T-helper 9 cell (primary cell): ENCODE measurements around the gene MOB3B.
"Not testable (repeated sequence)": the region's sequence is repeated elsewhere in the genome, so short reads cannot be mapped to it uniquely, and the experiment has no call there.

Source experiments
- DNase-seq: peaks from one replicate; pipeline ENCODE4 v3.0.0-alpha.2; 2020

The MOB3B gene

DNA sequence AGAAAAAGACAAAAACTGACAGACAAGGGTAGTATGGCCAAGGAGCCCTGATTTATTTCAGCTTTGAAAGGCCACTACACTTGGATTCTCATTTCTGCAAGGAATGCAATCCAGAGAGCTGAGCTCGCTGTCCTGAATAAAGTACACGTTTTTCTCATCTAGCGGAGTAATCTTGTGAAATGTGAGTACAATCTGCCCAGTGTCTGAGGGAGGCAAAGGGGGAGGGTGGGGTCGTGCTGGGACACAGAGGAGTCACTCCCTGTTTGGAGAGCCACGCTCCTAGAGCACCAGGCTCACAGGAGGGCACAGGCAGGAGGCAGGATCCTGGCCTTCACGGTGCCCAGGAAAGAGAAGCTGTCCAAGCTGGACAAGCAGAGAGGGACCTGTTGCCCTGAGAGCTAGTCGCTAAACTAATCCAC, 56.5 kb downstream of the MOB3B start:
- DNase-seq = no peak

DNA sequence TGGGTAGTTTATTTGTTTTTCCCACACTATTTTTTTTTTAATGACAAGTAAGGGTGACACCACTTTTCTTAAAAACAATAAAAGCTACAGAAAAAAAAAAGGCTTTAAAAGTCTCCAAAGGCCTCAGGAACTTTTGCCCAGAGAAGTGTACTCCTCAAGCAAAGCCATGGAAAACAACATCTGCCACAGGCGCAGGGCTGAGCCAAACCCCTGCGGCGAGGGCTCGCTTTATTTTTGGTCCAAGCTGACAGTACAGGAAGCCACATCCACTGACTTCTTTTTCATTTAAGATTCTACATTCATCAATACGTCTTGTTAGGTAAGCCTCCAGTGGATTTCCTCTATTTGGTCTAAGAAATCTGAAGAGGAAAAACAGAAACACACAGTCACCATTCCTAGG, 57.4 kb downstream of the MOB3B start:
- no peak for DNase-seq

DNA sequence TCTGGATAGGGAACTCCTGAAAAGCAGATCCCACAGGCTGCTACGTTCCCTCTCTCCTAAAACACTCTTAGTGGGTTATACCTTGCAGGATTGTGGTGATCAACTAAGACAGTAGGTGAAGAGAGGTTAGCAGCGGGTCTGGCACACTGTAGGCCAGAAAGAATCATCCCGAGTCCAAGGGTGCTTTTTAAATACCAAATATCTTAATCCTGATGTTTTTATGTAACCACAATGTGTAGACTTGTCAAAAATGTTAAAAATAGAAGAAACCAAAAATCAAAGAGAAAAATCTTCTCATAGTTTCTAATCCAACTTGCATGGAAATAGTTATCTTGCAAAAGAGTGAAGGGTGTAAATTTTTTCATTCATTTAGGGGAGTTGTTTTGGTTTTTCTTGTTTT, 57.8 kb downstream of the MOB3B start:
- no peak for DNase-seq

DNA sequence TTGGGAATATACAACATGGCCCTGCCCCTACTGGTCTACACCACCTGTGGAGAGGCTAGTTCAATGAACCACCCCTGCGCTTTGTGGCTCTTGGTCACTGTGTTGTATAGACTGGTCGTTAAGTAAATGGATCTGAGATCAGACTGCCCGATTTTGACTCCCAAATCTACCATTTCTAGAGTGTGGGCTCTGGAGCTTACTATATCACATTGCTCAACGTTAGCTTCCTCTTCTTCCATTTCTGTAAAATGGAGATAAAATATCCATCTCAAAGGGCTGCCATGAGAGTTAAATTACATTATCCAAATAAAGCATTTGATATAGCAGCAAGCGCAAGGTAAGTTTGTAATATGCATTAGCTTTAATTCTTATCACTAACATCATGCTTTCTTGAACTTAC, 58.2 kb downstream of the MOB3B start:
- no peak for DNase-seq

DNA sequence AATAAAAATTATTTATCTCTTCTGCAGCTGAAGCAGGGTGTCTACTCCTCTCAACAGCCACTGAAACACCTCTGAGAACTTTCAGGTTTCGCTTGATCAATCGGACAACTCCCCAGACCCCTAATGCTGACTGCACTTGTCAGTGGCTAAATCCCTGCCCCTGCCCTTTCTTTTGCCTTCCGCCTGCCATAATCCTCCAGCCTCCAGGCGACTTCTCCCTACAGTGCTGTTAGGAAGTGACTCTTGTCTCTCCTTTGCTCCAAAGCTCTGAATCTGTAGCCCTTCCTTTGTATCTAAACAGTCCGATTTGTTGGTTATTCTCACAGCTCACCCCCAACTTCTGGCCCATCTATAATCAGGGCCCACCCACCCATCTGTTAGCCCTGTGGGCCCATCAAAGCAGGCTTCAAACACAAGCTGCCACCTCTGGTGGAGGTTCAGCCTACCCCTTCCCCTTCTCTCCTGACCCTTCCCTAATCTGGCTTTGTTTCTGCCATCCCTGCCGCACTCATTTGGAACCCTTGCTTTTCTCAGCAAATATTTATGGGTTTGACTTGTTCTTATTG, 59.2 kb downstream of the MOB3B start:
- DNase-seq = no peak

DNA sequence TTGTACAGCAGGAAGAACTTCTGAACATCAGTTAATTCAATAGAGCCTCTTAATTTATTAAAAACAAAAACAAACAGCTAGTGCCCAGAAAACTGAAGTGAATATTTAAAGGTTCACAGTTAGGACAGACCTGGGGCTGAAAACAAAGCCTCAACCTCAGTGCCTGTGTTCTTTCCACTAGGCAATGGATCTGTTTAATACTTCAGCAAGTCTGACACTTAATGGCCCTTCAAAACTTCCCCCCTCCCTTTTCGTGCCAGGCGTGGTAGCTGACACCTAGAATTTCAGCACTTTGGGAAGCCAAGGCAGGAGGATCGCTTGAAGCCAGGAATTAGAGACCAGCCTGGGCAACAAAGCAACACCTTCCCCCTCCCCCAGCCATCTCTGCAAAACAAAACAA, 60.1 kb downstream of the MOB3B start:
- DNase-seq = no peak

DNA sequence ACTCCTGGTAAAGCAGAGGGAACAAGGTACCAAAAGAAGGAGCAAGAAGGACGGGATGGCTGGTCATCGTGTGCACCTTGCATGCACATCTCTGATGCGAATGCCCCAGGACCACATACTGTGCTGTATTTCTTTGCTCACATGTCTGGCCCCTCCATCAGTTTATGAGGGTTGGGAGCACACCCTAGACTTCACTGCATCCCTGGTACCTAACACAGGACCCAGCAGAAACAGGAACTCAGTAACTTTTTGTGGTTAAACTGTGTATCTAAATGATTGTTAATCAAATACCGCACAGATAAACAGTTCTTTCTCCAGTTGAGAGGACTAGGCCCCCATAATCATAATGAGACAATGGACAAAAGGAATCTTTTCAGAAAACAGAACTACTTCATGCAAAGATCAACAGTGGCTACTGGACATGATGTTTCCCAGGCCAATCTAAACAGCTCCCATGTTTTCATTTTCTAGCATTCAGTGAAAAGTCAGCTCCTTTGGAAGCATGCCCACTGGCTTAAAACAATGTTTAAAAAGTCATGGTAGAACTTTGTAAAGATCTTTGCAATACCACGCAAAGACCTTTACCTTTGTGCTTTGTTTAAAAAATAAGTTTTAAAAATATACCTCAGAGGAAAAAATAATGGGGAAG, 61.0 kb downstream of the MOB3B start:
- DNase-seq = no peak

DNA sequence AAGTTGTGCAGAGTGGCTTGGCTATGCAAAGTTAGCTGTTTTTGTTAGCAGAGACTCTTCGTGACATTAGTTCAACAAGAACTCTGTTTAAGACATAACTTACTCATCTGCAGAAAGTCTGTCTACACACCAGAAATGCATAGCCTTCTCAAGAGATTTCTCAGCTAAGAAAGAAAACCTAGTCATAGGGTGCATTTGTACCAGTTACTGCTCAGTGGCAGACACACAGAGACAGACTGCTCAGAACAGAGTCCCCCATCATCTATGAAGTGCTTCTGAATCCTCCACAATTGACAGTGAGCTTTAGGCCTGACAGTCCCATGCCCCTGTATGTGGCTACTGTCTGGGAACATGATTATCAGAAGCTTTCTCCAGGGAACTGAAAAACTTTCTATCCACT, 61.6 kb downstream of the MOB3B start:
- no peak for DNase-seq

DNA sequence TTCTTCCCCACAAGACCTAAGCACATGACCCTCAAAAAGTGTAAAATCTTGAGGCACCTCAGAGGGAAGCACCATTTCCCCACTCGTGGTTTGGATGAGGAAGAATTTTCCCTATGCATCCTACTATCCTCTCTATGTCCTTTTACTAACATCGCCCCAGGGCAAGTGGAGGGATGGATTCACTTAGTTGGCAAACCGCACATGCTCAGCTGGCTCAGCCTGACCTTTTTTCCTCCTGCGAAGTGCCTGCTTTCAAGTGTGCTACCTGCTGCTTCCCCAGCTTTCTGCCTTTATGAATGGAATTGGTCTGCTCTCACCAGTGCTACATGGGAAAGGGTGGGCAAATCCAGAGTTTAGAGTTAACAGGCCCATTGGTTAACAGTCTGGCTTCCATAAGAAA, 62.1 kb downstream of the MOB3B start:
- DNase-seq = no peak

DNA sequence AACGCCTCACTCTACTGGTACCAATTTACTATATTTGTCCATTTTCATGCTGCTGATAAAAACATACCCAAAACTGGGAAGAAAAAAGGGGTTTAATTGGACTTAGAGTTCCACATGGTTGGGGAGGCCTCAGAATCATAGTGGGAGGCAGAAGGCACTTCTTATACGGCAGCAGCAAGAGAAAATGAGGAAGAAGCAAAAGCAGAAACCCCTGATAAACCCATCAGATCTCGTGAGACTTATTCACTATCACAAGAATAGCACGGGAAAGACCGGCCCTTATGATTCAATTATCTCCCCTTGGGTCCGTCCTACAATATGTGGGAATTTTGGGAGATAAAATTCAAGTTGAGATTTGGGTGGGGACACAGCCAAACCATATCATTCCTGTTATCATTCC, 63.1 kb downstream of the MOB3B start:
- DNase-seq = not testable (repeated sequence)

DNA sequence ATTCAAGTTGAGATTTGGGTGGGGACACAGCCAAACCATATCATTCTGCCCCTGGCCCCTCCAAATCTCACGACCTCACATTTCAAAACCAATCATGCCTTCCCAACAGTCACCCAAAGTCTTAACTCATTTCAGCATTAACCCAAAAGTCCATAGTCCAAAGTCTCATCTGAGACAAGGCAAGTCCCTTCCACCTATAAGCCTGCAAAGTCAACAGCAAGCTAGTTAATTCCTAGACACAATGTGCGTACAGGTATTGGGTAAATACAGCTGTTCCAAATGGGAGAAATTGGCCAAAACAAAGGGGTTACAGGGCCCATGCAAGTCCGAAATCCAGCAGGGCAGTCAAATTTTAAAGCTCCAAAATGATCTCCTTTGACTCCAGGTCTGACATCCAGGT, 64.7 kb downstream of the MOB3B start:
- not testable (repeated sequence) for DNase-seq

DNA sequence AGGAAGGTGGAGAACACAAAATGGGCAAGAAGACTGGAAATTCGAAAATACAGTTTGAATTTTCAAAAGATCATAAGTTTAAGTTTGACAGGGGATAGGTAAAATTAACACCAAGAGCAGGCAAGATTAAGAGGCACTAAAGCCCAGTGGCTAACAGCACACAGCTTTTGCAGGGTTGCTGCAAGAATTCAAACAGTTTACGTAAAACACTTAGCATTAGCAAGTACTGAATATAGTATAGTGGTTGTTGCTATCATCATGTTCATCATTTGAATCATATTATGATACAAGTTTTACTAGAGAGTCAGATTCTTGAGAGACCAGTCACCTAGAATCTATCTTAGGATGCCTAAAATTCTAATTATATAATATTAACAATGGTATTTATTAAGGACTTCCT, 66.8 kb downstream of the MOB3B start:
- no peak for DNase-seq

DNA sequence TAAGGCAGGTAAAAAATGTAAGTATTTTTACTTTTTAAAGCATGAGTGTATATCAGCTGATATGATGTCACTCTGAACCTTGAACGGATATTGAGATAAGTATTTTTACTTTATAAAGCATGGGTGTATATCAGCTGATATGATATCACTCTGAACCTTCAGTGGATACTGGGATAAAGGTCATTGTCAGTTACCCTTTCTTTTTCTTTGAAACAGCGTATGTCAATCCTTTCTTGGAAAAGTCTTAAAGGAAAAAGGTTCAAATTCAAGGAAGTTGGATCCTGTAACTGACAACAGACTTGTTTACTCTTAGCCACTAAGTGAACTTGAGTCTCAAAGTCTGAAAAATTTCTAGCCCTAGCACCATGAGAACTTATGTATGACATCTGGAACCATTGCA, 67.2 kb downstream of the MOB3B start:
- DNase-seq = no peak

DNA sequence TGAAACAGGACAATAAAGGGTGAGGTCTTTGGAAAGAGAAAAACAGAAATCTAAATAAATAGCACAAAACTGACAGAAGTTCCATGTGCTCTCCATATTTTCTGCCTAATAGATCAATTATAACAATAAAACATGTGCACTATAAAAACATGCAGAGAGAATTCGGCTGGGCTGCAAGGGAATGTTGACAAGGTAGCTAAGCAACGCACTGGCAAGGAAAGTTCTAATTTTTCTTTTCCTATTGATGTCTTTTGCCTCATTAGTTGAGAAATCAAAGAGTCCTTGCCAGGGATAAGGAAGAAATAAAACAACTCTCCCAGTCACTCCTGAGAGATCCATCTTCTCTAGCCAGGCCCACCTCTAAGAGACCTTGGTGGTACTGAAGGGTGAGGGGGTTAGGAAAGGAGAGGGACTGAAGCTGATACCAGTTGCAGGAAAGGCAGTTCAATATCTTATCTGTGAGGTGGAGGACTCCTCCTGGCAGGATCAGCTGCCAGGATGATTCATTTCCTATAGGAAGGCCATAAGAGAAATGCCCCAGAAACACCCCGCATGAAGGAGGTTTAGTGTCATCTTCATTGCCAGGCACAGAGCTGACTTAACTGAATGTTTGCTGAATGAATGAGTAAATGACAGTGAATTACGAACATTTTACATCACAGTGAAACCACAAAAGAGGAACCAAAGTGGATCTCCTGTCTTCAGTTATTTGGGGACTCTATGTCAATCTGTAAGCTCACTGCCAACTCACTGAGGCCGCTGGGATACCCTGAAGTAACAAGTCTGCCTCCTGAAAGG, 69.2 kb downstream of the MOB3B start:
- DNase-seq = no peak

DNA sequence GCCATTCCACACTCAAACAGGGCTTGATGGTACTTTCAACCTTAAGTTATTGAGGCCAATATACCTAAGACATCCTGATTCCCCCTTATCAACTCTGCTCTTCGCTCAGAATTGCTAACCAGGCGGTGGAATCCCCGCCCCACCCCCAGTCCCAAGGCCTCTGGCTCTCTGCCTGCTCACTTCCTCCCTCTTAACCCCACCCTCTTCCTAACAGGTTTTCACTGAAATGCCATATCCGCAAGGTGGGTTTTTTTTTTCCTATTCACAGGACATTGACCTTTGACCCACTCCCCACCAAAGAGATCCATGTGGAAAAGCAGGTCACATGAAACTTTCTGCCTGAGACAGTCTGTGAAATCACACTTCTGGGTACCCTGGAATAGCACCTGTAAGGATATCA, 72.2 kb downstream of the MOB3B start:
- DNase-seq = no peak

DNA sequence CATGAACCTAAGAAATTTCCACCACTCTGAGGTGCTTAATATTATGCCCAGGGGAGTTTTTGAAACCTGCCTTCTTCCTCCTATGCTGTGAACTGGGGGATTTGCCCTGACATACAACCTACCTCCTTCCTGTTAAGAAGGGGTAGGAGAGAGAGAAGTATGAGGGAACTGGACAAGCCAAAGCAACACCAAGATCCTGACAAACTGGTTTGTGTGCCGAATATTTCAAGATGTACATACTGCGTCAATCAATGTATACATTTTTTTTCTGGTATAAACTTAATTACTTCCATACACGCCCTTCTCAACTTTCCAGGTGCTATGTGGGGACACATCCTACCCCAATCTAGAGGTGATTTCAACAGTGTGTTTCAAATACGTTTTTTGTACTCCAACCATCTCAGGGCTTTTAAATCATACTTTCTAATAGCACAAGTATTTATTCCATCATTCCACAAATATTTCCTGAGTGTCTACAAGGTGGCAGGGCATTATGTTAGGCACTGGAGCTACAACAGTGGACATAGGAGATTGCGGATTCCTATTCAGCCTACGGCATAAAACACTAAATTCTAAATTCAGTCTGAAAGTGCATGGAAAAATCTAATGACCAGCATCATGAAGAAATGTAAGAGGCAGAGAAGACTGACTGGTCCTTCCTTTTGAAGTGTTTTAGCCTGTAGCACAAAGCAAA, 75.6 kb downstream of the MOB3B start:
- no peak for DNase-seq

DNA sequence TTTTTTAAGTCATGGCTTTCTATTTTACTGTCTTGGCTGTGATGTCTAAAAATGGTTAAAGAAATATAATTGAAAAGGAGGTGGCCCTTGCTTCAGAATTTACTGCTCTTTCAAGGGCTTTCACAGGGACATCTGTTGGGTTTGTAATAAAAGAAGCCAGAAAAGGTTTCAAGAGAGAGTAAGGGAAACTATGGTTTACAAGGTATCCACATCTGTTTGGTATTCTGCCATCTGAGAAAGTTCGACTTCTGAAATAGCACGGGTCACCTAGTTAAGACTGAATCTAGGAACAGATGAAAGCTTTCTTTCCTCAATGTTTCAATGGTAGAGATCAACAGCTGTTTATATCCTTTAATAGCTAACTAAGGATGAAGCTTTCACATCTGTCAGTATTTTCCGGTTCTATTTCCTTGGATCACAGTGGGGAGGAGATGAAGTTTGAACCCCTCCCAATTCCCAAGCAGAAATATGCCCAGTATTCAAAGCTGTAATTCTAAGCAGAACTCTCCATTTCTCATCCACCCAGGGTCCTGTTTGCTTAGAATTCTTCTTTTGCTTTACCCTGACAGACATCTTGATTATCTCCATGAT, 78.3 kb downstream of the MOB3B start:
- no peak for DNase-seq

DNA sequence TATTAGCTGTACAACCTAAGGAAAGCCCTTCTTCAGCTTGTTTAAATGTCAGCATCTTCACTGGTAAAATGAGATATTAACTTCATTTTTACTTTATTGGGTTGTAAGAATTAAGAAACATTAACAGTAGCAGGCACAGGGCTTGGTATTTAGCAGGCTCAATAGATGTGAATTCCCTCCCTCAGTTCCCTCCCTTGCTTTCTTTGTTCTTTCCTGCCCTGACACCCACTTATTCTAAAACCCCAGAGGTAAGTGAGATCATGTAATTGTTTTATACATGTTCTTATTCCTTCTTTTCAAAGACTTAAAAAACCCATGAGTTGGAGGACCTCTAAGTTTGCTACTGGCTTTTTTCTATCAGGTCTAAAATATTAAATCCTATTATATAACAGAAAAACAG, 78.9 kb downstream of the MOB3B start:
- no peak for DNase-seq

DNA sequence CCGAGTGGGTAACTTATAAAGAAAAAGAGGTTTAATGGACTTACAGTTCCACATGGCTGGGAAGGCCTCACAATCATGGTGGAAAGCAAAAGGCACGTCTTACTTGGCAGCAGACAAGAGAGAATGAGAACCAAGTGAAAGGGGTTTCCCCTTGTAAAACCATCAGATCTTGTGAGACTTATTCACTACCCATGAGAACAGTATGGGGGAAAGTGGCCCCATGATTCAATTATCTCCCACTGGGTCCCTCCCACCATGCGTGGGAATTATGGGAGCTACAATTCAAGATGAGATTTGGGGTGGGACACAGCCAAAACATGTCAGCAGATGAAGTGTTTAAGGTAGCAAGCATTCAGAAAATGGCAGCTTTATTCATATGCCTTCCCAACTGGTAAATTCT, 81.3 kb downstream of the MOB3B start:
- DNase-seq = not testable (repeated sequence)

DNA sequence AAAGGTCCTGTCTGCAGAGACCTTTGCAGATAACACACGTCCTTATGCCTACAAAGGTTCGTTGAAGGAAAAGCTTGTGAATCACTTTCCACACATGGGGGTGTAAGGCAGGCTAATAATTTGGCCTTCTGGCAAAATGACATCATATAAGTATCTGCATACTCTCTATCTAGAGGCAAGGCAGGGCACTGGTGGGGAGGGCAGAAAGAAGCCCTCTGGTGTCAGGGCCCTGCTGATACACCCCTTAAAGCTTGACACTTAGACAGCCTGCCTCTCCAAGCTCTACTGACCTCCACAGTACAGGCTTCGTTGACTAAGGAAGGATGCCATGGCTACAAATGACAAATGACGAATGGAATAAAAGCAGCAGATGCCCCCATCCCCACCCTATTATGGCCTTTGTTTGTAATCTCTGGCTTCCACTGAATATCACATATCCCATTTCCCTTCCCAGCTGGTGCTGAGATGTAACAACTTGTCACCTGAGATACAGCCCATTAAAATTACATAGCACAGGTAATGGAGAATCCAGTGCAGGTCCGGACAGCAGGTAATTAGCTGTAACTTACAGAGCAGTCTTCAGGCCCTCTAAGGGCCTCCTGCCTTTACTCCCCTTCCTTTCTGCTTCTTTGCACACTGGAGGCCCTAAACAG, 82.5 kb downstream of the MOB3B start:
- no peak for DNase-seq

DNA sequence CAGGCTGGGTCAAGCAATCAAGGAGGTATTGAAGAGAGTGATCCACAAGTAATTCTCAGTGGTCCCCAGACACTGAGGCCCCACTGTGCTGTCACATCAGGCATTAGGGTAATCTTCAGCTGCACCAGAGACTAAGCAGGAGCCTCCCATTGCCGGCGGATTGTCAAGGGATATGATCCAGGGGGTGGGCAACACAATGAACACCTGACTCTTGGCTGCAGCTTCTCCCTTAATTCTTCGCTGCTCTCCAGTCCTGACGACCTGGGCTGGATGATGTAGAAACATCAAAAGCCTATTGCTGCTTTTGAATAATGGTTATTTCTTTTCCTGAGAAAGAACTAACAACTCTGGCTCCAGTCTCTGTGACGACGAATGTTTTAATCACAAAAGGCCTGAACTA, 83.9 kb downstream of the MOB3B start:
- no peak for DNase-seq

DNA sequence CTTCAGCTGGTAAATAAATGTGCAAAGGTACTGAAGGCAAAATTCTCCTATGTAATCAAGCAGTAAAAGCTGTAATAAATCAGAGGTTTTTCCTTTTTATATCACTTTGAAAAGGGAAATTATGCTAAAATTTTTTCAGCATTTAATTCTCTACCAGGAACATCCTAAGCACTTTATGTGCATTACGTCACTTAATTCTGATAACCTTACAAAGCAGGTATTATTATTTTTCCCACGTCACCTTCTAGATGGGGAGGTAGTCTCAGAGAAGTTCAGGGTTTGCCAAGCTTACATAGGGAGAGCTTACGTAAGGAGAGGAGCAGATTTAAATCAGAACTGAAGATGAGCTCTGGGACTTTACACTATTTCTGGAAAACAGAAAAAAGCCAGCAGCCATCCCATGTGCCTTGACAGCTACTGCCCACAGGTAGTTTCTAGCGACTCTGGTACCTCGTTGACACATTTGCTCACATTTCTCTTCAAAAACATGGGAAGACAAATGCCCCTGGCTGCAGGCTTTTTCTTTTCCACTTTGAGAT, 84.5 kb downstream of the MOB3B start:
- no peak for DNase-seq

DNA sequence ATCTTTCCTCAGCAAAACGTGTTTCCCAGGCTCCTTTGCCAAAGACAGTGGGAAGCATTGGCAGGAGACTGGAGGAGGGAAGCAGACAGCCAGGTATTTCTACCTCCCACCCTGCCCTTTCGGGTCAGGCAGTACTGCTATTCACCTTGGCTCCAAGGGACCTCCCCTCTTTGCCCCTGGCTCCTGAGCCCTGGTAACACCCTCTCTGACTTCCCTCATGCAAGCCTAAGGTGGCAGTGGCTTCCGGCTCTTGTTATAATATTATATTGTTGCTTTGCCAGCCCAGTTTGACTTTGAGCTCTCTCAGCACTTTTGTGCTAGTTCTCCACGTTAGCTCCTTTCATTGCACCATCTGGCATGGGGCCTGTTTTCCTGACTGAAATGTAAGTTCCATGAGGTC, 87.2 kb downstream of the MOB3B start:
- no peak for DNase-seq
